HG02885 (cell line): Measurements from ENCODE around the gene KPTN.

ENCODE experiments used
- ATAC-seq: cut with Tn5 transposase; IDR thresholded peaks from one replicate; pipeline ENCODE4 v1.9.1; 2021; ENCODE audit warnings: mild to moderate bottlenecking; ENCODE audit not compliant: unreplicated experiment, poor library complexity

Gene KPTN

DNA sequence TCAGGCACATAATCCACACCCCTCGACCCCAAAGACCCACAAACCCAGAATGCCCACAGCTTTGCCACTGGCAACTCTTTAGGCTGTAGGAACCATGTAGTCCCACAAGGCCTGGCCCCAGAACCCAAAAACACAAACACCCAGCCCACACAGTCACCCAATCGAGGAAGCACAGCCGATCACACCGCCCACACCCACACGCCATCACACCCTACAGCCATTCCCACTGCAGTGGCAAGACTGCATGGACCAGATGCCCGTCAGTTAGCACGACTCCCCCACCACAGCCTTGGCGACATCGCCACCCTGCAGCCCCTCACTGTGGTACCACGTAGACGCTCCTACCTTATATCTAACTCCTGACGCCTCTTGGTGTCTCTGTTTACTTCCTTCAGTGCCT lies 40.7 kb downstream of the KPTN start:
- ATAC-seq: no peak

- ATAC-seq: no peak
Measured at GRCh38 chr19:47438793-47439220, 45.2 kb downstream of the KPTN start.

DNA sequence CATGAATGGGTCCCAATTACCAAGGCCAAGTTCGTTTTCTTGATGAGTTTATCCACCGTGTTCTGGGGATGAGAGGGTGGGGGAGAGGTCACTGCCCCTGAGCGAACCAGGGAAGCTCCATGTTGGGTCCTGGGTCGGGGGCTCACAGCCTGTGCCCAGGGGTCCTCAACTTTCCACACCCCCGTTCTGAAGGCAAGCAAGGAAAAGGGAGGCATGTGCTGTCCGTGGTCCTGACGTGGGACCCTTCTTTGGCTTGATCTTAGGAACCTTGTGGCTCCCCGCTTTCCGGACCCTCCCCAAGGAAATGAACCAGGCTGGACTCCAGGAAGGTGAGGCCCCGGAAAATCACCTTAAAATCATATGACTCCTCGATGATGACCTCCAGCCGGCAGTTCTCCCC lies 46.5 kb downstream of the KPTN start:
- ATAC-seq: no peak

- ATAC-seq: no peak
Measured at GRCh38 chr19:47436712-47437401, 47.2 kb downstream of the KPTN start.

GRCh38 chr19:47435883-47436417 lies 48.1 kb downstream of the KPTN start:
- ATAC-seq: no peak

- ATAC-seq: no peak
Measured at GRCh38 chr19:47435196-47435595, 48.8 kb downstream of the KPTN start.

DNA sequence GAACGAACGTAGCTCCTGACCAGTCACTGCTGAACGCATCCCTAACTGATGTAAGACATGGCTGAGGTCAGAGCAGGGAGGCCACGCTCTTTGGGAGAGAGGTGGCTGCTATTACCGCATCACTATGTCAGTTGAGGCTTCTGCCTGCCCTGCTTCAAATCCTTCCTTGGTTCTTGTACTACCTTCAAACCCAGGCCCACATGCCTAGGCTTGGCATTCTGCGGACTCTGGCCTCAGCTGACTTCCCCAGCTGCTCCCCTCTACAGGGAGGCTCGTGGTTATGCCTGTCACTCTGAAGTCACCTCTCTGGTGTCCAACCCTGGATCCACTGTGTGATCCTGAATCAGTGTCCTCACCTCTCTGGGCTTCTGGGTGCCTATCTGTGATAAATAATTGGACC lies 49.9 kb downstream of the KPTN start:
- no peak for ATAC-seq

- no peak for ATAC-seq
Measured at GRCh38 chr19:47433121-47433520, 50.9 kb downstream of the KPTN start.

- ATAC-seq: no peak
Measured at GRCh38 chr19:47432499-47432898, 51.5 kb downstream of the KPTN start.

DNA sequence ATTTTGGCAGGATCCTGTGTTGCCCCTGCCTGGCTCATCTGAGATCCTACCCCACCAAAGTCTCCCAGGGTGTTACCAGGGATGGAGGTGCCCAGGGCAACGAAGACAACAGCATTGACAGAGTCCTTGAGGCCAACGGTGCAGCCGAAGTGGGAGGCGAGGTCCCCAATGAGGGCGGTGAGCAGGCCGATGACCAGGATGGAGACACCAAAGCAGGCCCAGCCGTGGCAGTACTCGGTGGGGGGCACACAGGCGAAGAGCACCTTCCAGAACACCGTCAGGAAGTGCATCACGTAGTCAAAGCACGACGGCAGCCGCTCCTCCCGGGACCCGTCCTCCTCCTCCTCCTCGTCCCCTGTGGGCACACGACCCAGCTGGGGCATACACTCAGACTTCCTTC lies 51.9 kb downstream of the KPTN start:
- no peak for ATAC-seq

DNA sequence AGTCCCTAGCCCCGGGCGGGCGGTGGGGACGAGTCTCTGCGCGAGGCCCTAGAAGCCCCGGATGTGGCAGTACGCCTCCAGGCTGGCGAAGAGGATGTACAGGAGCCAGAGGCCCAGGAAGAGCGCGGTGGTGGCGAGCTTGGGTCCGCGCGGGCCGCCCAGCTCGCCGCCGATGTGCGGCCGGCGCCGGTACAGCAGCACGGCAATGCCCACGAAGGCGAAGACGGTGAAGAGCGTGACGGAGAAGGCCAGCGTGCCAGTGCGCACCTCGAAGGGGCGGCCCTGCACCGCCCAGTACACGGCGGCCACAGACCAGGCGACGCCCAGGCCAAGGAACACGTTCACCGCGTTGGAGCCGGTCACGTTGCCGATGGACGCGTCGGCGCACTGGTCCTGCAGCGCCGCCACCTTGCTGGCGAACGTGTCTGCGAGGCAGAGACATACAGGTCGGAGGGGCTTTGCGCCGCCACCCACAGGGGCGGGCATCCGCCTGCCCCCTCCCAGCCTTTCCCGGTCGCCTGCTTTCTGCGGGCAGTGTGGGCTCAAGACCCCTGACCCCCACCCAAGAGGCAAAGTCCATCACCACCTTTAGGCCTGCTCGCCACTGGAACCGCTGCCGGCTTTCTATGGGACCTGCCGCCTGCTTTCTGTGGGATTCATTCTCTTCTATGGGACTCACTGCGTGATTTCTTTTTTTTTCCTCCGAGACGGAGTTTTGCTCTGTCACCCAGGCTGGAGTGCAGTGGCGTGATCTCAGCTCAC lies 53.8 kb downstream of the KPTN start:
- ATAC-seq: no peak

DNA sequence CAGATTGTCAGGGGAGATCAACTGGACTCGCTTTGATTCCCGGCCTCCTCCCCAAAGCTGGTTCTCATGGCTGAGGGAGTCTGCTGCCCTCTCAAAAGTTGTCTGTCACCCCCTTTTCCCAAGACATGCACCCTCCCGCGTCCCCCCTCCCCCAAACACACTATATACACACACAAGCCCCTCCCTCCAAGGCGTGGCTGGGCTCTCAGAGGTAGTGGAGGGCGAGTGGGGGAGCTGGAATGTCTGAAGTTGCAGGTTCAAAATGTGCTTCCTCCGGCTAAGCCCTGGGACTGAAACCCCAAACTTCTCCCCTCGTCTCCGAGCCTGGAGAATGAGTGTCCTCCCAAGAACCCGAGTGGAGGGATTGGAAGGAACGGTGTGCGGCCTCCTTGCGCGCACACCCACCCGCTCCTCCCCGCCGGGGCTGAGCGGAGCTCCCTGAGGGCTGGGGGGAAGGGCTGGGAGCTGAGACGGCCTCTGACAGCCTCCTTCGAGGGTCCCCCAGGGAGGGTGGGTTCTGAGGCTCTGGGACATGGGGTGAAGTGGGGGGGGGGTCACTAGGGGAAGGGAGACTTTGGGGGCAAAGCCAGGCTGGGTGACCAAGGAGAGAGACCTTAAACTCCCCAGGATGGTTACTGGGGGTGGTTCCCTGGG lies 54.8 kb downstream of the KPTN start:
- ATAC-seq: no peak

DNA sequence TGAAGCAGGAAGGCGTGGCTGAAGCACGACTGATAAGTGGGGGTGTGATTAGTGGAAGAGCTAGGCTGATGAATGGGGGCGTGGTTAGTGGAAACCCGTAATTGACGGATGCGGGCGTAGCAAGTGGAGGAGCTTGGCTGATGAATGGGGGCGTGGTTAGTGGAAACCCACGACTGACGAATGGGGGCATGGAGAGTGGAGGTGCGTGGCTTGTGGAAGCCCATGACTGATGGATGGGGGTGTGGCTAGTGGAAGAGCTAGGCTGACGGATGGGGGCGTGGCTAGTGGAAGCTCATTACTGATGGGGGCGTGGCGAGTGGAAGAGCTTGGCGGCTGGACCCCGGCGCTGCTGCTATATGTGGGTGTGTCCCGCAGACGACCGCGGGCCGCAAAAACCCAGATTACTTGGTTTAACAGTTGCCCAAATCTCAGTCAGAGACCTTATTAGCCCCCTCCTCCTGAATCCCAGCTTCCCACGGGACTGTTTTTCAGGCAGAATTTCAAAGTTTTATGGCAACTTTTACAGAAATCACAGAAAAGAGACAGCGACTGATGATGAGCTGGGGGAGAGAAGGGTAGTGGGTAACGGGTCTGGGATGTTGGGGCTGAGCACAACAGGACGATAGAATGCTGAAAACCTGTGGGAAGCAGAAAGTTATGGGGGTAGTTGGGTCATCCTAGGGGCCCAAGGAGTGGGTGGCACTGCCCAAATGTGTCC lies 55.7 kb downstream of the KPTN start:
- ATAC-seq: no peak

DNA sequence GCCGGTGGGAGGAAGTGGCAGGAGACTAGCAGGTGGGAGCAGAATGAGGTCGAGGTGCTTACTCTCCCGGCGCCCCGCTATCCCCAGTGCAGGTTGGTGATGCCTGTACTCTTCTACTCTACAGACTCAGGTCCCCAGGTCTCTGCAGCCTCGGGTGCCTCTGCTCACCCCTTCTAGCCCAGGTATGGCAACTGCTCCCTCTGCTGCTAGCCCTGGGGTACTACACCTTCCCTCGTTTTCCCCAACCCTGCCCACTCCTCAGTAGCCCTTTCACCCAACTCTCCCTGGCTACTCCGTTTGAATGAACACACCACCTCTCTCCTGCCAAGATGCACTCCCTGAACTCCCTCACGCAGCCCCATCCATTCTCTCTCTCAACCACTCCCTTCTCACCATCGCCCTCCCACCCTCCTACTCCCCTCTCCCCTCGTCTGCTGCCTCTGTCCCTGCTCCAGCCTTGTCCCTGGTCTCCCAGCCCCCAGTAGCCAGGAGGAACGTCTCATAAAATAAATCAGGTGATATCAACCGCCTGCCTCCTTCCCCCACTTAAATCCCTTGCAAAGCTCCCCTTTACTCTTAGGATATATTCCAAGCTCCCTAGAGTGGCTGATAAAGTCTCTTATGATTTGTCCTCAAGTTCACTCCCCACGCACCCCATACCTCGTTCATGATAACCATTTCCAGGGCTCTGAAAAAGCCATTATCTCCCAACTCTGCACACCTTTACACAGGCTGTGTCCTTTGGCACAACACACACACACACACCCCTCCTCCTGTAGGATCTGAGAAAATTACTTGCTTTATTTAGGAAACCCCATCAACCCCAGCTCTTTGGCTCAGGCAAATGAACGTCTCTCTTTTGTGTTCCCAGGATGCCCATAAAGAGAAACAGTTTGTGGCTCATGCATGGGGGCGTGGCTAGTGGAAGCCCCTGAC lies 56.5 kb downstream of the KPTN start:
- no peak for ATAC-seq
